GM18507 (cell line): ENCODE data around the gene ITGA11.

ENCODE experiments used
- DNase-seq: peaks from one replicate; pipeline ENCODE4 v3.0.0; 2011; ENCODE audit warnings: low read depth; ENCODE audit not compliant: insufficient read length; ENCODE audit errors: extremely low spot score
- FAIRE-seq: peaks from 2 replicates; lab custom pipeline; 2011; peaks lifted over from hg19 to GRCh38; lab: Jason Lieb, UNC

ITGA11 gene

GRCh38 chr15:68379759-68380290 is 52.1 kb downstream of the ITGA11 start:
- DNase-seq (no peak), FAIRE-seq (no peak)

DNA sequence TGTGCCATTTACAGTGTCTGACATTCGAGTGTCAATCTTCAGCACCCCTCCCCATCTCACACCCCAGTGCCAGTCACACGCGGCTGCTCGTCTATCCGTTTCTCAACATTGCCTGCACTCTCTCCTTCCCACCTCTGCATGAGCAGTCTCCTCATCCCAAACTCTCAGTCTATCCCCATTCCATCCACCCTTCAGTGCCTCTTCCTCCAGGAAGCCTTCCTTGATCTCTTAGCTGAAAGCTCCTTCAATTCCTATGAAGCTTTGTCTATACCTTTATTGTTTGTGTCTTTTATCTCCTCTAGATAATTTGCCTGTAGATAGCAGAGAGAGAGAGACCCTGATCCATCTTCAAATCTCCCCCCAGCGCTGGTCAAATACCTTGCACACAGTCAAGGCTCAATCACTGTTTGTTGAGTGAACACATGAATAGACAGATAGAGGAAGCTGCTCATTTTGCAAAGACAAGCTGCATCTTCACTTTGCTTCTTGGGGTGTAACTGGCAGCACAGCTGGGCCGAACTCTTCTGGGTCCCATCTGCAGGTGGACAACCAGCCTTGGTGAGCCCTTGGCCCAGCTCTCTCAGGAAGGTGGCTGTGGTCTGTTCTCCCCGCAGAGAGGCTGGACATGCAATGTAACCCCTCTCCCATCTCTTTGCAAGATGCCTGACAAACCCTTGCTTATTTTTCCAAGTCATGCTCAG is 52.8 kb downstream of the ITGA11 start:
- DNase-seq: no peak
- FAIRE-seq: no peak

GRCh38 chr15:68378595-68378994 is 53.4 kb downstream of the ITGA11 start:
- FAIRE-seq (no peak), DNase-seq (no peak)

DNA sequence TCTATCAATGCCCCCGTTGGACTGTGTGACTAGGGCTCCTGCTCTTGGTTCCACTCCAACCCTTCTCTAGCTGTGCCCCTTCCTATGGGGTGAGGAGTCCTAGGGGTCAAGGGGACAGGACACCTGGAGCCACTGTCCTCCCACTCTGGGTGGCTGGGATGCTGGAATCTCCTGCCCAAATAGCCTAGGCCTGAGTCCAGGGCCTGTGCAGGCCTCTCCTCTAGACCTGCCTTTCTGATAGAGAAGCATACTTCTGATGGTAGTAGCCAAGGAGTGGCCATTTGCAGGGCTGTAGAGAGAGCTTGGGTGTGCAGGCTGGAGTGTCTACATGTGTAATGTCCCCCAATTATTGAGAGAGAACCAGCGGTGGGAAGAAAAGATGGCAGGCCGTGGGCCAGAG is 54.2 kb downstream of the ITGA11 start:
- no peak for FAIRE-seq
- DNase-seq: no peak

GRCh38 chr15:68376447-68377060 is 55.4 kb downstream of the ITGA11 start:
- DNase-seq: no peak

GRCh38 chr15:68375716-68376220 is 56.2 kb downstream of the ITGA11 start:
- FAIRE-seq (no peak), DNase-seq (no peak)

More at GRCh38 chr15:68376447-68377060, 55.4 kb downstream of the ITGA11 start:
- no peak for FAIRE-seq

DNA sequence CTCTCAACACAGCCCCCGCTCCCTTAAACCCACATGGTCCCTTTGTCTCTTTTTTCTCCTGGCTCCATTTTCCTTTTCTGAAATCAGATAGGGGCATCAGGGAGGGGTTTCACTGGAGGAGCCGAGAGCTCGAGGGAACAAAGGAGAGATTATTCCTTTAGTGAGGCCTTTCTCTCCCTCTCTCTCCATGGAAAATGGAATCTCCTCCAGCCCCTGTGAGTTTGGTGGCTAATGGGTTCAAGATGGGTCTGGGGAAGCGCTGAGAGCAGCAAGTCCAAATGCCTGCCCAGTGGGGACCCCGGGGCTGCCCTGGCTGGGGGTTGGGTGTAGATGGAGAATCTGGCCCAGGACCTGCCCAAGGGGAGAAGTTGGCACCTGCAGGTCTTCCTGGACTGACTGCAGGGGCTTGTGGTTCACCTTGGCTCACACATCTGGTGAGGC is 56.8 kb downstream of the ITGA11 start:
- DNase-seq (no peak), FAIRE-seq (no peak)

- DNase-seq (no peak), FAIRE-seq (no peak)
Observed at GRCh38 chr15:68374168-68374745, 57.7 kb downstream of the ITGA11 start.

- DNase-seq: no peak
- FAIRE-seq: no peak
Observed at GRCh38 chr15:68373028-68373427, 58.9 kb downstream of the ITGA11 start.

DNA sequence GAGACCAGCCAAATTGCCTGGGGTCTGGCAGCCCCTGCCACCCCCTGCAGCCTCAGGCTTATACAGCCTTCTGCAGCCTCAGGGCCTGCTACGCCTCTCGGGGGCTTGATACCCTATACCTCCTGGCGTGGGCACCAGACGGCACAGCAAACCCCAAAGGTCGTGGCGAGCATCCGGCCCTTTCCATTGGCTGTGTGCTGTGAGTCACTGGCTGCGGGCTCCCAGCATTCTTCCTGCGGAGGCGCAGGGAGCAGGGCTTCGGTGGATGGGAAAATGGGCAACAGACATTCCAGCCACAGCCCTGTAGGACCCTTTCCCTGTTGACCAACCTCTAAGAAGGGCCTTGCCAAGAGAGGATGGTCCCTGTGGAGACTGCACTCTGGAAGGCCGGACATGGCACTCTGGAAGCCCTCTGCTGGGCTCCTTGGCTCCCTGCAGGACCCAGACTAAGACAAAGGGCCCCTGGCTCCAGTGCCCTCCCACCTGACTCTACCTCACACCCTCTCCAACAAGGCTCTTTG is 59.6 kb downstream of the ITGA11 start:
- FAIRE-seq (no peak), DNase-seq (no peak)

GRCh38 chr15:68371851-68372250 is 60.1 kb downstream of the ITGA11 start:
- DNase-seq: no peak
- no peak for FAIRE-seq

DNA sequence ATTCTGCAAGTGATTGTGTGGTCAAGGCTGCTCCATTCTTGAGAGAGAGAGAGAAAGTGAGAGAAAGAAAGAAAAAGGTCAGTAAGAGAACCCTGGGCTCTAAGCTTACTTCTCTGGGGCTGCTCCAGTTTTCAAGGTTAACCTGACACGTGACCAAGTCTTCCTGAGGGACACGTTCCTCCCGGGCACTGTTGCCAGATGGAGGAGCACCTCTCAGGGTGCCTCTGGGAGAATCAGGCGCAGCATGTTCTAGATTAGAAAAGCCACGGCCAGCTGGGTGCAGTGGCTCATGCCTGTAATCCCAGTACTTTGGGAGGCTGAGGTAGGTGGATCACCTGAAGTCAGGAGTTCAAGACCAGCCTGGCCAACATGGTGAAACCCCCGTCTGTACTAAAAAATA is 60.8 kb downstream of the ITGA11 start:
- FAIRE-seq: no peak

DNA sequence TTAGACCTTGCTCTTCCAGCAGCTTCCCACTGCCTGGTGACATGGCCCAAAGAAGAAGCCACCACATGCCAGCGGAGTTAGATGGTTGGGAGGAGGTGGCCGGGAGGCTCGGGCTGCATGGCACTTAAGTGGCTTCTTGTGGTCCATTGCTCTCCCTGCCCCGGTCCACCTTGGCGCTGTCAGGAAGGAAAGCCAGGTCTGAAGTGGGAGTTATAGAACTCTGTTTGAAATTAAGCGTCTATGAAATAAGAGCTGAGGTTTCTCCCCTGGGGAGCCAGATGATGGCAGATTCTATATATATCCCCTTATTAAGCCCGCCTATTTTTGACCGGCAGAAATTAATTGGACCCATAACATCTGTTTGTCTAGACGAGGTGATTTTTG is 61.2 kb downstream of the ITGA11 start:
- FAIRE-seq: no peak

More for the DNA sequence above, 60.8 kb downstream of the ITGA11 start:
- DNase-seq: no peak

DNA sequence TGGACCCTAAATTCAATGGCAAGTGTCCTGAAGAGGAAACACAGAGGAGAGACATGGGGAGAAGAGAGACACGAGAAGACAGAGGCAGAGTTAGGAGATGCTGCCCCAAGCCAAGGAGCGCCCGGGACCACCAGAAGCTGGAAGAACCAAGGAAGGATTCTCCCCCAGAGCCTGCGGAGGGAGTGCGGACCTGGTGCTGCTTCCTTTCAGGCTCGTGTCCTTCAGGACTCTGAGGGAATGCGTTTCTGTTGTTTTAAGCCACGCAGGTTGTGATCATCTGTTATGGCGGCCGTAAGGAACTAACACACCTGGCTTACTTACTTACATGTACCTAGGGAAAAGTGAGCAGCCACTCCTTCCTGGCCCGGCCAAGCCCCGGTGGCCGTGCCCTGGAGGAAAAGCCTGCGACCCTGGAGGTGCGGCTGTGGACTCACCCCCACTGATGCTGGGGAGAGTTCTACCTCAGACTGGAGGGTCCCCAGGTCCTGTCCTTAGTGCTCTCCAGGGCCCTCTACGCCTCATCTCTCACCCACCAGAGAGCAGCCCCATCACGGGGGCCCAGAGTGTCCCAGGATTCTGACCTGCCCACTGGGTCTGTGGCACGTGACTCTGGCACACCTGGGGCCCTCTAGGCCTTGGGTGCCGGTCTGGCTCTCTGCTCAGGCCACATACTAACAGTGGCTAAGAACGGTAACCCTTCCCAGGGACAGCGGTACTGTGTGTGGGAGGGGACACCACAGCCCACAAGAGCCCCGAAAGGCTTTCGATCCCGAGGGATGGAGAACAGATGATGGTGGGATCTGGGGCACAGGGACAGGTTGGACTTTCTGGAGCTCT is 61.8 kb downstream of the ITGA11 start:
- DNase-seq (no peak), FAIRE-seq (no peak)

More for the DNA sequence above, 61.2 kb downstream of the ITGA11 start:
- DNase-seq: no peak

GRCh38 chr15:68368731-68369435 is 63.1 kb downstream of the ITGA11 start:
- no peak for DNase-seq
- no peak for FAIRE-seq

DNA sequence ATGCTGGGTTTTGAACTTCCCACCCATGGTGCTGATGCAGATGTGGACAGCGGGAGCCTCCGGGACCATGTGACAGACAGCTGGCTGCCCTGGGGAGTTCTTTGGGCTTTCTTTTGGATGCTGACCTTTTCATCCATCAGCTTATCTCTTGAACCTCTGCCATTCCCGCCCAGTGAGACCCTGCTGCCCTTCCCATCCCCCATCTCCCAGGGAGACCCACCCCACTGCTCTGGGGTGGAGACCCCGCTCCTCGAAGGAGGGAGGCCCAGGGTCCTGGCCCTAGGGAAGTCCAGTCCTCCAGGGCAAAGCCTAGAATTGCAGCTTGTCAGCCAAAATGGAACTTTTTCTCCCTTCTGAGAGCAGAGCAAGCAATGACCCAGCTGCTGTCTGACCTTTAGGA is 64.0 kb downstream of the ITGA11 start:
- FAIRE-seq: no peak
- no peak for DNase-seq

- FAIRE-seq: no peak
Observed at GRCh38 chr15:68367226-68367625, 64.7 kb downstream of the ITGA11 start.

GRCh38 chr15:68366314-68366713 is 65.6 kb downstream of the ITGA11 start:
- FAIRE-seq (no peak), DNase-seq (no peak)

More at GRCh38 chr15:68367226-68367625, 64.7 kb downstream of the ITGA11 start:
- no peak for DNase-seq

GRCh38 chr15:68365770-68366169 is 66.2 kb downstream of the ITGA11 start:
- DNase-seq (no peak), FAIRE-seq (no peak)
